Keratinocyte (primary cell): ENCODE data around the gene DLGAP1.

Experiments
- EZH2 ChIP-seq: IDR thresholded peaks from one replicate; pipeline ENCODE4 v1.6.1; 2012; ENCODE audit warnings: inconsistent platforms, mild to moderate bottlenecking, low read length, moderate library complexity
- TF ChIP-seq, protein P1 (sequence below), 3 experiments: IDR thresholded peaks in 1 of 3; conservative IDR thresholded peaks in 1 of 3; optimal IDR thresholded peaks in 1 of 3; 2 replicates in 2 of 3; 3 replicates in 1 of 3; pipeline versions ENCODE3 to v1.5.1; 2011; ENCODE audit warnings: low read length in 3 of 3, mild to moderate bottlenecking in 3 of 3, moderate library complexity in 2 of 3, control low read depth in 1 of 3, inconsistent platforms in 1 of 3; ENCODE audit not compliant: insufficient read depth in 2 of 3; ENCODE audit errors: extremely low read depth in 1 of 3

DNA sequence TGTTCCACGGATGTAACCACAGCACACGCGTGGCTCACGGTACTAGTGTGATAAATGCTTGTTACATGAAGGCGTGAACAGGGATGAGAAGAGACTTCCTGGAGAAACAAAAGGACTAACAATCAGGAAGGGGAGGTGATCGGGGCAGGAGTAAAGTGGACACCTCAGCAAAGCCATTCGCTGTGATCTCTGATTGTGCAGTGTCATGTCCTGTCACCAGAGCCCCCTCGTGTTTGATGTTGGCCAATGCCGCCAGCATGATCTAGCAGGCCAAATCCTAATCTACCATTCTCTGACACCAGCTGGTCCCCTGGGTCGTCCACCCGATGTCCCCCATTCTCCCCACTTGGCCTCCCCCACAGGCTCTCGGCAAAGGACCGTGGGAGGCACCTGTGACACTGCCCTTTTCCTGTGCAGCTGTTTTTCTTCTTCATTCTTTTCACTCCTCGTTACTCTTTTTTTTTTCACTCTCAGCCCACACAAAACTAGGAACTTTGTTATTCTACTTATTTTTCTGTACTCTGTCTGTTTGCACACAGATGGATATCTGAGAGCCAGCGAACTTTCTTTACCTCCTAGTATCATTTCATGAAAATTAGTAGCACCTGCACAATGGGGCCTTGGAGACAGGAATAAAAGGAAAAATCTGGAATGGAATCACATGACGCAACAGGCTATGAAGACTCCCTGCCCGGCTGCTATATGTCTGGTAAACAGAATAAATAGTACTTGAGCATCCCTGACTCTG, 858.3 kb downstream of the DLGAP1 start:
- no peak for TF ChIP-seq EZH2
- TF ChIP-seq, protein P1, sequence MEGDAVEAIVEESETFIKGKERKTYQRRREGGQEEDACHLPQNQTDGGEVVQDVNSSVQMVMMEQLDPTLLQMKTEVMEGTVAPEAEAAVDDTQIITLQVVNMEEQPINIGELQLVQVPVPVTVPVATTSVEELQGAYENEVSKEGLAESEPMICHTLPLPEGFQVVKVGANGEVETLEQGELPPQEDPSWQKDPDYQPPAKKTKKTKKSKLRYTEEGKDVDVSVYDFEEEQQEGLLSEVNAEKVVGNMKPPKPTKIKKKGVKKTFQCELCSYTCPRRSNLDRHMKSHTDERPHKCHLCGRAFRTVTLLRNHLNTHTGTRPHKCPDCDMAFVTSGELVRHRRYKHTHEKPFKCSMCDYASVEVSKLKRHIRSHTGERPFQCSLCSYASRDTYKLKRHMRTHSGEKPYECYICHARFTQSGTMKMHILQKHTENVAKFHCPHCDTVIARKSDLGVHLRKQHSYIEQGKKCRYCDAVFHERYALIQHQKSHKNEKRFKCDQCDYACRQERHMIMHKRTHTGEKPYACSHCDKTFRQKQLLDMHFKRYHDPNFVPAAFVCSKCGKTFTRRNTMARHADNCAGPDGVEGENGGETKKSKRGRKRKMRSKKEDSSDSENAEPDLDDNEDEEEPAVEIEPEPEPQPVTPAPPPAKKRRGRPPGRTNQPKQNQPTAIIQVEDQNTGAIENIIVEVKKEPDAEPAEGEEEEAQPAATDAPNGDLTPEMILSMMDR (optimal IDR thresholded peaks at IDR 0.05 in 1 of 3, IDR thresholded peaks at IDR 0.05 in 1 of 3, conservative IDR thresholded peaks at IDR 0.05 in 1 of 3; ENCODE audit: extremely low read depth in 1 of 3, insufficient read depth in 2 of 3, low read length in 3 of 3) = peak in 1 of 3 experiments; percentile 25
